IMR-90 (cell line): ENCODE data around the gene IL3RA. TPM values are rescaled to one million over a fixed set of nuclear protein-coding genes. Genes with fewer than 3 reads are reported as not detected.
"Not testable (repeated sequence)": the region's sequence is repeated elsewhere in the genome, so short reads cannot be mapped to it uniquely, and the experiment has no call there.

Experiments used
- ATAC-seq: fragments of 200-7000 bp; cut with Tn5 transposase; 2 replicates; pipeline ENCODE4 v1.9.1; 2020; ENCODE audit warnings: low read depth, mild to moderate bottlenecking, moderate library complexity
- BruUV-seq: library from RNA; stranded (reverse); fragments of 400-500 nt; replicated peaks from 2 replicates; lab custom pipeline; 2021; lab: Mats Ljungman, UMichigan
- CTCF ChIA-PET: fragments of 300-600 bp; formaldehyde crosslinking; extraction: SDS; loops from one replicate; lab custom pipeline; 2021; ENCODE audit warnings: antibody characterized with exemption; lab: Yijun Ruan, JAX
- POLR2A ChIA-PET: fragments of 300-600 bp; sonication (Branson Sonifier 250); formaldehyde crosslinking; loops from one replicate; lab custom pipeline; 2022; ENCODE audit warnings: antibody characterized with exemption; ENCODE audit not compliant: unreplicated experiment; lab: Charles Lee
- DNase-seq: peaks from one replicate; pipeline ENCODE4 v3.0.0; 2013
- H2AFZ ChIP-seq: replicated peaks from 2 replicates; pipeline ENCODE3; 2013; ENCODE audit warnings: low read length, mild to moderate bottlenecking; ENCODE audit not compliant: poor library complexity
- H2AK5ac ChIP-seq: 2 replicates; pipeline ENCODE4 v1.6.1; 2013; ENCODE audit warnings: low read depth, low read length, inconsistent platforms
- H2AK9ac ChIP-seq: replicated peaks from 2 replicates; pipeline ENCODE3; 2013; ENCODE audit warnings: mild to moderate bottlenecking, low read depth, low read length, moderate library complexity; ENCODE audit not compliant: poor library complexity
- H2BK120ac ChIP-seq: 2 replicates; pipeline ENCODE4 v1.6.1; 2013; ENCODE audit warnings: low read depth, low read length, inconsistent platforms
- H2BK15ac ChIP-seq: 3 replicates; pipeline ENCODE4 v1.6.1; 2013; ENCODE audit warnings: low read depth, low read length, inconsistent platforms
- H2BK20ac ChIP-seq: 2 replicates; pipeline ENCODE4 v1.6.1; 2013; ENCODE audit warnings: low read depth, mild to moderate bottlenecking, inconsistent platforms, low read length, moderate library complexity
- H2BK5ac ChIP-seq: 2 replicates; pipeline ENCODE4 v1.6.1; 2013; ENCODE audit warnings: mild to moderate bottlenecking, low read depth, low read length, inconsistent platforms; ENCODE audit not compliant: poor library complexity, severe bottlenecking
- H3K14ac ChIP-seq: replicated peaks from 2 replicates; pipeline ENCODE4 v1.6.1; 2013; ENCODE audit warnings: low read depth, low read length, inconsistent platforms
- H3K18ac ChIP-seq: 2 replicates; pipeline ENCODE4 v1.6.1; 2013; ENCODE audit warnings: low read depth, low read length, control low read depth
- H3K23ac ChIP-seq: 2 replicates; pipeline ENCODE4 v1.6.1; 2013; ENCODE audit warnings: low read depth, low read length, inconsistent platforms
- H3K27ac ChIP-seq: 2 replicates; pipeline ENCODE4 v1.5.1; 2013; ENCODE audit warnings: mild to moderate bottlenecking, control low read depth, low read length; ENCODE audit not compliant: insufficient read depth
- H3K27me3 ChIP-seq: 2 replicates; pipeline ENCODE4 v1.6.1; 2013; ENCODE audit warnings: low read length; ENCODE audit not compliant: control insufficient read depth, insufficient read depth
- H3K36me3 ChIP-seq: 2 replicates; pipeline ENCODE4 v1.6.1; 2013; ENCODE audit warnings: low read length, mixed read lengths; ENCODE audit not compliant: control insufficient read depth, insufficient read depth
- H3K4ac ChIP-seq: 2 replicates; pipeline ENCODE4 v1.6.1; 2013; ENCODE audit warnings: low read depth, low read length, inconsistent platforms
- H3K4me1 ChIP-seq: 2 replicates; pipeline ENCODE4 v1.6.1; 2013; ENCODE audit warnings: low read length, mixed read lengths; ENCODE audit not compliant: control insufficient read depth, insufficient read depth
- H3K4me2 ChIP-seq: 2 replicates; pipeline ENCODE4 v1.6.1; 2013; ENCODE audit warnings: low read depth, mild to moderate bottlenecking, control low read depth, low read length, moderate library complexity
- H3K4me3 ChIP-seq: 2 replicates; pipeline ENCODE4 v1.5.1; 2013; ENCODE audit warnings: low read depth, mild to moderate bottlenecking, control low read depth, low read length, moderate library complexity; ENCODE audit not compliant: insufficient read depth
- H3K56ac ChIP-seq: 2 replicates; pipeline ENCODE4 v1.6.1; 2013; ENCODE audit warnings: low read length, inconsistent platforms; ENCODE audit not compliant: insufficient read depth; ENCODE audit errors: extremely low read depth
- H3K79me1 ChIP-seq, 2 experiments: 2 replicates each; pipeline ENCODE4 v1.6.1; 2013; ENCODE audit warnings: low read length in 2 of 2, inconsistent platforms in 1 of 2, low read depth in 1 of 2
- H3K9ac ChIP-seq: 2 replicates; pipeline ENCODE4 v1.6.1; 2013; ENCODE audit warnings: low read depth, low read length, control low read depth
- H3K9me1 ChIP-seq: 2 replicates; pipeline ENCODE4 v1.6.1; 2013; ENCODE audit warnings: low read length, inconsistent platforms; ENCODE audit not compliant: insufficient read depth
- H3K9me3 ChIP-seq: 2 replicates; pipeline ENCODE4 v1.6.1; 2013; ENCODE audit warnings: low read length; ENCODE audit not compliant: control insufficient read depth, insufficient read depth
- H4K20me1 ChIP-seq: 2 replicates; pipeline ENCODE4 v1.6.1; 2013; ENCODE audit warnings: low read length, inconsistent platforms; ENCODE audit not compliant: insufficient read depth
- H4K5ac ChIP-seq: 2 replicates; pipeline ENCODE4 v1.6.1; 2013; ENCODE audit warnings: mild to moderate bottlenecking, low read depth, low read length, control low read depth
- H4K8ac ChIP-seq, 2 experiments: 2 replicates each; pipeline ENCODE4 v1.6.1; 2013; ENCODE audit warnings: low read depth in 2 of 2, low read length in 2 of 2, control low read depth in 1 of 2, inconsistent platforms in 1 of 2
- H4K91ac ChIP-seq: 2 replicates; pipeline ENCODE4 v1.6.1; 2013; ENCODE audit warnings: low read depth, low read length, inconsistent platforms; ENCODE audit not compliant: insufficient read depth
- whole genome bisulfite sequencing, 2 experiments: methylation state at CpG; one replicate each; pipeline versions ENCODE4 v1.1.5 to v1.1.7; 2013; ENCODE audit warnings: missing lambda C conversion rate in 2 of 2; ENCODE audit not compliant: insufficient read length in 1 of 2; ENCODE audit errors: extremely low coverage in 2 of 2; 5-methylcytosine and 5-hydroxymethylcytosine counted together
- dilution Hi-C: fragments of 300-500 bp; cut with HindIII; formaldehyde crosslinking; loops from one replicate; pipeline ENCODE4 v1.14.3; 2018; ENCODE audit warnings: low sequenced_read_pairs; ENCODE audit not compliant: unreplicated experiment
- in situ Hi-C: fragments of 300-500 bp; cut with MboI; formaldehyde crosslinking; loops from 3 replicates; pipeline ENCODE4 v1.14.3; 2019; ENCODE audit warnings: low sequenced_read_pairs, inconsistent platforms, mixed read lengths
- intact Hi-C: fragments of 100-400 bp; cut with micrococcal nuclease; formaldehyde crosslinking; loops from 2 replicates; pipeline ENCODE4 v1.10.0; 2022
- polyA plus RNA-seq, 3 experiments: library from polyadenylated mRNA; depleted of rRNA; stranded (reverse); fragments of >200 nt; gene quantifications; 2 replicates each; pipeline ENCODE4 v1.2.3, GENCODE V29; 2012; ENCODE audit warnings: low replicate concordance in 1 of 3
- total RNA-seq: library from RNA; depleted of rRNA; stranded (reverse); fragments of >200 nt; gene quantifications from 2 replicates; pipeline ENCODE4 v1.2.3, GENCODE V29; 2012

The IL3RA gene
- total and polyA plus RNA-seq, 2 of the 4 experiments (the other 2 are of a cell fraction), result not detected

GRCh38 chrX:1405769-1406168, 69.2 kb downstream of the IL3RA start:
- ATAC-seq, dilution Hi-C loops, H3K9me1 ChIP-seq, H2BK20ac ChIP-seq, H3K56ac ChIP-seq, H3K18ac ChIP-seq, POLR2A ChIA-PET, H3K27ac ChIP-seq, H3K4ac ChIP-seq, DNase-seq, H2AK5ac ChIP-seq, in situ Hi-C loops, H3K9me3 ChIP-seq, H3K14ac ChIP-seq, H3K9ac ChIP-seq, intact Hi-C loops, H2BK120ac ChIP-seq, CTCF ChIA-PET, H4K8ac ChIP-seq, H3K4me3 ChIP-seq, H3K4me1 ChIP-seq, H2AK9ac ChIP-seq, H2BK15ac ChIP-seq, H2AFZ ChIP-seq, BruUV-seq, H4K91ac ChIP-seq, H3K27me3 ChIP-seq, H4K20me1 ChIP-seq, H3K23ac ChIP-seq, H3K79me1 ChIP-seq, H3K4me2 ChIP-seq, H4K5ac ChIP-seq: not testable (repeated sequence)
- Histone ChIP-seq H2BK5ac (peak overlapping the region; percentile 50), H3K36me3 (peaks cover 25% of the 10 kb centered on the region)
- 96 to 100% methylated on average over 1 to 2 of the region's 2 CpGs for WGBS, 2 experiments
